Activated CD4-positive, alpha-beta T cell treated with anti-CD3 and anti-CD28 coated beads, Interleukin-2, Interleukin-6, amounts not matched to agents 100 ng/mL and 50 ng/mL, durations not matched to agents 16 hours and 8 hours (primary cell): ENCODE results near the gene PLAAT3.
A peak's percentile ranks its signal among the peaks of the same experiment; 100 is the strongest.
"Not testable (repeated sequence)": the region's sequence is repeated elsewhere in the genome, so short reads cannot be mapped to it uniquely, and the experiment has no call there.

ENCODE experiments used
- DNase-seq: peaks from one replicate; pipeline ENCODE4 v3.0.0-alpha.2; 2020

Gene PLAAT3

GRCh38 chr11:63564784-63565350 is 49.4 kb downstream of the PLAAT3 start:
- DNase-seq, result no peak

- DNase-seq, result peak; percentile 82
Measured at GRCh38 chr11:63564056-63564774, 50.0 kb downstream of the PLAAT3 start.

- DNase-seq, result no peak
Measured at GRCh38 chr11:63563201-63564055, 50.8 kb downstream of the PLAAT3 start, which contains the start of gene PLAAT2. Gene PLAAT2 (minus strand): TSS chr11:63563379. CDS start chr11:63563324, 55 bp downstream.

- no peak for DNase-seq
Measured at GRCh38 chr11:63560506-63561180, 53.6 kb downstream of the PLAAT3 start.

GRCh38 chr11:63558459-63559157 is 55.6 kb downstream of the PLAAT3 start:
- no peak for DNase-seq

- no peak for DNase-seq
Measured at GRCh38 chr11:63557570-63557969, 56.7 kb downstream of the PLAAT3 start.

GRCh38 chr11:63556404-63557013 is 57.7 kb downstream of the PLAAT3 start:
- DNase-seq, result no peak

- no peak for DNase-seq
Measured at GRCh38 chr11:63554877-63555223, 59.4 kb downstream of the PLAAT3 start.

GRCh38 chr11:63553759-63554158 is 60.5 kb downstream of the PLAAT3 start:
- DNase-seq, result peak; percentile 83

- no peak for DNase-seq
Measured at GRCh38 chr11:63552921-63553320, 61.3 kb downstream of the PLAAT3 start.

GRCh38 chr11:63551889-63552266 is 62.4 kb downstream of the PLAAT3 start:
- DNase-seq, result no peak

GRCh38 chr11:63551091-63551888 is 62.9 kb downstream of the PLAAT3 start:
- DNase-seq, result no peak

GRCh38 chr11:63550156-63550700 is 64.0 kb downstream of the PLAAT3 start:
- not testable (repeated sequence) for DNase-seq

- no peak for DNase-seq
Measured at GRCh38 chr11:63549411-63549810, 64.8 kb downstream of the PLAAT3 start.

GRCh38 chr11:63548178-63548577 is 66.1 kb downstream of the PLAAT3 start:
- DNase-seq, result no peak

GRCh38 chr11:63547061-63547460 is 67.2 kb downstream of the PLAAT3 start:
- no peak for DNase-seq

- no peak for DNase-seq
Measured at GRCh38 chr11:63543711-63544110, 70.5 kb downstream of the PLAAT3 start.

GRCh38 chr11:63542506-63542905 is 71.7 kb downstream of the PLAAT3 start:
- not testable (repeated sequence) for DNase-seq

GRCh38 chr11:63537293-63538101 is 76.7 kb downstream of the PLAAT3 start:
- peak; percentile 69 for DNase-seq
